GM23248 (cell line): ENCODE measurements around the gene RALA.

Experiments used
- EZH2 ChIP-seq: fragments of 200-600 bp; sonication (generic); IDR thresholded peaks from 2 replicates; pipeline ENCODE4 v1.6.1; 2018; ENCODE audit warnings: antibody characterized with exemption, mild to moderate bottlenecking; ENCODE audit not compliant: insufficient read depth, poor library complexity, severe bottlenecking
- EZH2phosphoT487 ChIP-seq: fragments of 200-600 bp; sonication (generic); IDR thresholded peaks from 2 replicates; pipeline ENCODE4 v1.6.1; 2018; ENCODE audit warnings: antibody characterized with exemption, moderate library complexity, mild to moderate bottlenecking, low read depth; ENCODE audit not compliant: insufficient read depth

- TF ChIP-seq EZH2phosphoT487 (no peak), EZH2 (no peak)
Observed at GRCh38 chr7:39621784-39622411, 1.5 kb upstream of the RALA start.
